CD4-positive, alpha-beta T cell treated with Interferon gamma for 1 hour (primary cell): ENCODE data around the gene COL23A1.

Experiments
- DNase-seq: peaks from one replicate; pipeline ENCODE4 v3.0.0-alpha.2; 2020

Gene COL23A1

DNA sequence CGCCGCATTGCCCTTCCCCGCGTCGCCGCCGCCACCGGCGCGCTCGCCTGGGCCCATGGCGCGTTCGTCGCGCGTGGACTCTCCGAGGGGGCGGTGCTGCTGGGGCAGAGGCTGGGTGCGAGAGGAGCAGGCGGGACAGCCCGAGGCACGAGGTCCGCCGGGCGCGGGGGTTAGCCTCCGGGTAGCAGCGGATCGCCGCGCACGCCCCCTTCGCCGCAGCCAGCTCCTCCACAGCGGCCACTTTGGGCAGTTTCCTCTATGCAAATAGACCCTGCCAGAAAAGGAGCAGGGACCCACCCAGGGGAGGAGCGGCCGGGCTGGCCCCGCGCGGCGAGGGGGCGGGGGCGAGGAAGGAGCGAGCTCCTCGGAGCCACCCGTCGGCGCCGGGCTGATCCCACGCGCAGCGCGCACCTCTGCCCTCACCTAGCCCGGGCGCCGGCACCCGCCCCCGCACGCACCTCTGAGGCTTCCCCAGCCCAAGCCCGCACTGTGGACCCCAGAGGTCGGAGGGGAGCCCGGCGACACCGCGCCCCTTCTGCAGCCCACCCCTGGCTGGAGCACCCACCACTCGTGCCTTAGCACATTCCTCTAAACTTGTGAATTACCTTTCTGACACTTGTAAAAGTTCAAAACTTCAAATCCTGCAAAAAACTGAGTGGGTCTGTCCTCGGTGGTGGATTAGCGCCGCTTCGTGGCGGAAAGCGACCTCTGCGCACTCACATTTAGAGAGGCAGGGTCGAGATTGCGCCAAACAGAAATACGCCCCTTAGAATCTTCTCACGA is at the start of gene COL23A1:
Gene COL23A1 (minus strand): TSS at position 253 of the 783 bp plus-strand sequence.
- DNase-seq: peak; percentile 31

DNA sequence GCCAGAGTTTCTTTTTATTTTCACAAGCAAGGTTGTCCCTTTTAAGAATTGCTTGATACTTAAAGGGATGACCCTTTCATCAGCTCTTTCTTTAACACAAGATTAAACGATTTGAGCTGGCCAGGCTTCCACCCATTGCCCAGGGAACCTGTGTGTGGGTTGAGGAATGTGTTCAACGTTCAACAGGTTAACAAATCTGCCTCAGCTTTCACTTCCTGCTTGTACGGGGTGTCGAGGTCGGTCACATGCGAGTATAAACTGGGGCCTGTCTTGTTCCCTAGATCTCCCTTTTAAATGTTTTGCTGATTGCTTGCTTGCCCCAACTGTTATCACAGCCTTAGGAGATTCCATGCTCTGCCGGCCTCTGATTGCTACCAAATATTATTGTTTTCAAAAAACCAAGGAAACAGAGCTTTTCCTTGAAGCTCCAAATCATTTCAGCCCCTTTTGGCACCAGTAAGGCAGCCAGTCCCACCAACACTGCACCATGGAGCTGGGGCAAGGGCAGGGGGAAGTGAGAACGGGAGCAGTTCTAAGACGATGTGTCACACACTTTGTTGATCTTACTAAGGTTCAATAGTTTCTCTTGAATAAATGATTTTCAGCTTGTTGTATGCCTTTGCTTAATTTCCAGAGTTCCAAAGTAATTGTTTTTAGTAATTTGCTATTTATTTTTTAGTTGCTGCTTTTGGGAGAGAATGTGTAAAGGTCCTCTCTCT is 47.3 kb upstream of the COL23A1 start:
- DNase-seq: no peak

DNA sequence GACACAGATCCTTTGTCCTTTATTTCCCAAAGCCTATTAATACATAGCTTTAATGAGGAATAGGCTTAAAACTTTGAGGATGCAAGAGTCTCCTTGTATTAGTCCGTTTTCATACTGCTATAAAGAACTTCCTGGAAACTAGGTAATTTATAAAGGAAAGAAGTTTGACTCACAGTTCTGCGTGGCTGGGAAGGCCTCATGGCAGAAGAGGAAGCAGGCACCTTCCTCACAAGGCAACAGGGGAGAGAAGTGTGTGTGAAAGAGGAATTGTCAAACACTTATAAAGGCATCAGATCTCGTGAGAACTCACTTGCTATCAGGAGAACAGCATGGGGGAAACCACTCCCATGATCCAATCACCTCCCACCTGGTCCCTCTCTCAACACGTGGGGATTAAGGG is 42.1 kb upstream of the COL23A1 start:
- no peak for DNase-seq

DNA sequence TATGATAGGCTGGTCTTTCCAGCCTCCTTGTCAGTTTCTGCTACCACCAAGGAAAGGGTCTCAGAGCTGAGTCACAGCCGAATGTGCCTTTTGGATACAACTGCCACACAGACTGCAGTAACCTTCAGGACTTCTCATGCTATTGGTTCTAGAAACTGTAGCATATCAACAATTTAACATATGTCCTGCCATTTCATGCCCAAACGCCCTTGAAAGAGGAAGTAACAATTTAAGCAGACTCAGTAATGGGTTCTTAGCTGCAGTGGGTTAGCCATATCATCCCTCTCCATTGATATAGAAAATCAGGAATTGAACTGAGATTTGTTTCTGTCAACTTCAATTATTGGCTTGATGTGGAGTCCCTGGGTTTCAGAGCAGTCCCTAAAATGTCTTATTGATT is 40.8 kb upstream of the COL23A1 start:
- DNase-seq: no peak

DNA sequence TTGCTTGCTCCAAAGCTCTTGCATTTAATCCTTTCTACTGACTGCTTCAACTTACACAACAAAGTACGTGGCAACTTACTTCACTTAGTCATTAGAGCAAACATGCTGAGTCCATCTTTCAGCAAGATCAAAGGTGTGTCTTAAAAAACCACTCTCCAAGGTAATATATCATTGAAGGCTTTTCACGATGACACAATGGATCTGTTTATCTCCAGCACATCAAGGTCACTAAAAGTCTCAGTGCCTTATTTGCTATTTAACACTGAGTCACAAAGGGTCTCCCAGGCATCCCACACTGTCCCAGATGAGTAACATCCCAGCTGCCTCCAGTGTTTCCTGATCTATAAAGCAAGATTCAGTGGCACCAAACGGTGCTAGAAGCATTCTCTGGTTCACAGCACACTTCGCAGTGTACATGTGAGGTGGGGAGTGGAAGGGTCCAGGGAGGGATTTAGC is 40.3 kb upstream of the COL23A1 start:
- no peak for DNase-seq

DNA sequence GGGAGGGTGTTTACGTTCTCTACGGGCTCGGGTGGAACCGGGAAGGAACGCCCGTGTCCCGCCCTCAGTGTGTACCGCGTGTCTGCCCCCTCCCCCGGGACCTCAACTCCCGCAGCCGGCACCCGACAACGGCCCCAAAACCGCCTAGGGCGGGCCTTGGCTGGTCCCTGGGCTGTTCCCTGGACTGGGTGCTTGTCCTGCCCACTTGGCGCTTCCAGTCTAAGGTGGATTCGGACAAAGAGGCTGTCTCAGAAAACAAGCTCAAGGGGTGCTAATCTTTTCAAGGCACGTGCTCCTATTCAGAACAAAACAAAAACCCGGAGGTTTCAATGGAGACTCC is 37.0 kb upstream of the COL23A1 start:
- DNase-seq: no peak

DNA sequence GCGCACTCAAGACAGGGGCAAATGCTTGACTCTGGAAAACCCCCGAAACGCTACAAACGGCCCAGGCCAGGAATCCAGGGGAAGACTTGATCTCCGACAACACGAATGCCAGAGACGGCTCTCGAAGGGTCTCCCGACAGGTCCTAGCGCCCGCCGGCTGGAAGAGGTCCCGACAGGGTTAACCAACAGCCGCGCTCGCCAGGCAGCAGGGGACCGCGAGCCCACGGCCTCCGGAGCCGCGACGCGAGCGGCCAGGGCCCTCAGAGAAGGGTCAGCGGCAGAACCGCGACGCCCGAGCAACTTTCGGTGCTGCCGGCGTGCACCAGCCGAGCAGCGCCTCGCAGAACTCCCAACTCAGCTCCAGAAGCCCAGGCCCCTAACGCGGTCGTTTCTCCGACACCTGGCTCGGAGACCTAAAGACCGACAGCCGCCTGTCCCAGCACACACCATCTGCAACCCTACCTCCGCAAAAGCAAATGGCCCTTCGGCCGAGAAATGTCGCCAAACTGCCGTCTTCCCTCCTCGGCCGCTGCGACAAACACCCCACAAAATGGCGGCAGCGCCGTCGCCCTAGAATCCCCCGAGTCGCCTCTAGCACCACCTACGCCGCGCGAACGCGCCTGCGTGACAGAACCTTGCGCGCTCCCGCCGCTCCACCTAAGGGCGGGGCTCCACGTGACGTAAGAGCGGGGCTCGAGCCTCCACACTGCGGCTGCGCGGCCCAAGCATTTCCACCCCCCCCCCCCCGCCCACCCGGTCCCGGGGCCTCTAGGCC is 36.5 kb upstream of the COL23A1 start, which contains the start of gene CLK4:
Gene CLK4 (minus strand): TSS at position 567 of the 775 bp plus-strand sequence. CDS start 3,634 bp downstream, outside the sequence.
- DNase-seq: peak; percentile 94

DNA sequence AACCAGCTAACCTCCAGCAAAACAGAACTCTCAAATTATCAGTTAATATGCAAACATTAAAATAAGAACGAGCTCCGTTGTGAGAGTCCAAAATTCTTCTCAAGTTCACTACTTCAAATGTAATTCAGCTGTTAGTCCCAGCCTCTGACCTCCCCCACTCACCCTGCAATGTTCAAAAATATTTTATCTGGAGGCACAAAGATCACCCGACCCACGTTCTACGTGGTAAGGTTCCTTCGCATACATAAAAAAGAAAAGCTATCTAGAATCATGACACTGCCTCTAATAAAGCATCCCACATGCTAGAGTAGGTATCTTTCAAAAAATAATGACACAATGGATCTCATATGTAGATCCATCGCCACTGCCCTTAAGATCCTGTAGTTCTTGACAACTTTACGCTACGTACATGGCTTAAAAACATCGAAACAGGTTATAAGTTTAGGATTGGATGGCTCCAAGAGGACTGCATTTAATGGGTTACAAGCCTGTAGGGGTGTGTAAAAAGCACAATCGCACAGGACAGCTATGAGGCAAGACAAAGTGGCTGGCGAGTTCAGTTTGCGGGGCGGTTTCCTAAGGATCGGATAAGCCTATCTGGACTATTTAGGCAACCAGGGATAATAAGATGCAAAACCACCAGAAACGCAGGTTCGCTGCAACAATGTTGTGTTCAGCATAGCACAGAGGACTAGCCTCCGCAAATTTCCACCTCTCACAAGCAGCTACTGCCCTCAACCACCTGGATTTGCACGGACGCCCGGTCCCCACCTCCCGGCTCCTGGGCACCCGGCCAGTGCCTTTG is 35.7 kb upstream of the COL23A1 start:
- no peak for DNase-seq

DNA sequence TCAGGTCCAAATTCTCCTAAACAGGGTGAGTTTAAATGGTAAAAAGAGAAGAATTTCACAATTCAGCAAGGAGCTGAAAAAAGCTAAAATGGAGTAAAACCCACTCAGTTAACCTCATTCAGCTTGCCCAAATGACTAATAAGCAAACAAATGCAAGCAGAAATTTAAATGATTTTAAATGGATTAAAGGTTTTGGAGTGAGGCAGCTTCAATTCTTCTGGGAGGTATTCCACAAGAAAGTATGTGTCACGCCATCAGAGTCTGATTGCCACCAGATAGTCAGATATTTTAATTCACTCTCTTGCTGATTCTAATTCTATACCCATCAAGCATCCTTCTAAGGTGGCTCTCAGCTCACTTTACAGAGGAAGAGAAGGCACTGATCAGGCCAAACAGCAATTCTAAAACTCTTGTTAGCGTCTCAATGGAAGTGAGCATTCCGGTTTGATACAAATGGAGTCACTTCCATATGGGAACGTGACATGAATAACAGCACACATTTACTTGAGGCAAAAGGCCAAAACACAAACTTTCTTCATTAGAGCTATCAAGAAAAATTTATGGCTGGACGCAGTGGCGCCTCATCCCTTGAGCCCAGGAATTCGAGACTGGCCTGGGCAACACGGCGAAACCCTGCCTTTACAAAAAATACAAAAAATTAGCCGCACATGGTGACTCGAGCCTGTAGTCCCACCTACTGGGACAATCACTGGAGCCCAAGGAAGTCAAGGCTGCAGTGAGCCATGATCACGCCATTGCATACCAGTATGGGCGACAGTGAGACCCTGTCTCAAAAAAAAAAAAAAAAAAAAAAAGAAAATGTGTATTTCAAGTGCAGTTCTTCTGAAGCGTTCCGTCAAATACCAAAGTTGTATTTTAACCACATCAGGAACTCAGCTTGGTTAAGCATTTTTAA is 34.7 kb upstream of the COL23A1 start:
- no peak for DNase-seq

DNA sequence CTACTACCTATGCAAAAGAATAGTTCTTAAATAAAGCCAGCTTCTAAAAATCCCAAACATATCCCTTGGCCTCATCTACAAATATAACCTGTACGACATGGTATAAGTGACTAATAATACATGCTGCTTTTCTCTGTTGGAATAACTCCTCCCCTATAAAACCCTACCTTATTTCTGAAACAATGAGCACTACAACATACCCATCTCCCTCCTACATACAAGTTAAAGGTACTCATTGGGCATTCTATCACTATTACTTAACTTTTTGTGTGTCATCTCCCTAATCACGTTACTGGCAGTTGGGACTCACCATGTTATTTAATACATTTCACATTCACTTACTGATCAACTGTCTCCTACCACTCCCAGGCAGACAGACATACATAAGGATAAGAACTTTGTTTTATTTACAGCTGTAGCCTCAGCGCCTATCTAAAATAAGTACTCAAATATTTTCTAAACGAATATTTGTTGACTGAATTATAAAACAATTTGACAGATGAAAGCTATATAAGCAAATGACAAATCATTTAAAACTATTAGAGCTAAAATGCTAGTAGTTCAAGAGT is 32.6 kb upstream of the COL23A1 start:
- no peak for DNase-seq

DNA sequence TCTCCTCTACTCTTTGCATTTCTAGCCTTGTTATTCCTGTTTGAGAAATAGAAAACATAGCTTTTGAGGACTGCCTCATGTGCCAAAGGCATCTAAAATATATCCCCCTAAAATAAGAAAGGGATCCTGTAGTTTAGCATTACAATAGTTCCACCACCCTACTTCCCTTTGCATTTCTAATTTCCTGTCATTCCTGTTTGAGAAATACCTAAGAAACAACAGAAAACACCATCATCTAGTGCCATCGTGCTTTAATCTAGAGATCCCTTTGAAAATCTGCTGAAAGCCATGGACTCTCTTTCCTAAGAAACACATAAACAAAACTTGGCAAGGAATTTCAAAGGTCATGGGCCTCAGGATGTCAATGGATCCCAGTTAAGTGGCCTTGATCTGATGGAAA is 29.2 kb upstream of the COL23A1 start:
- DNase-seq: no peak

DNA sequence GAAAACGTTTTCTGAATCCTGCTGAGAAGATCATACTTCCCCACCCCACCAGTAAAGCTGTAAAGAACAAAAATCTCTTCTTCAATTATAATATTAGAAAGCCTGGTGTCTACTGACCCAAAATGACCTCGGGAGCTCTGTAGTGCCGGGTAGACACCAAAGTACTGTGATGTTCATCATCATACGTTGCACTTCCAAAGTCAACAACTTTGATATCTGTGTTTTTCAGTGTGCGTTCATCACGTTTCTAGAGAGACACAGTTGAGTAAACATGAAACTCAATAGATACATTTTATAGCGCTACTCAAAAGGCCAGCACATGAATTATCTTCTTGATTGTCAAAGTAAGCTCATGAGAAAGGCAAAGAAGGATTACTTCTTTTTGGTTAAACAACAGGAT is 22.1 kb upstream of the COL23A1 start:
- DNase-seq: no peak

DNA sequence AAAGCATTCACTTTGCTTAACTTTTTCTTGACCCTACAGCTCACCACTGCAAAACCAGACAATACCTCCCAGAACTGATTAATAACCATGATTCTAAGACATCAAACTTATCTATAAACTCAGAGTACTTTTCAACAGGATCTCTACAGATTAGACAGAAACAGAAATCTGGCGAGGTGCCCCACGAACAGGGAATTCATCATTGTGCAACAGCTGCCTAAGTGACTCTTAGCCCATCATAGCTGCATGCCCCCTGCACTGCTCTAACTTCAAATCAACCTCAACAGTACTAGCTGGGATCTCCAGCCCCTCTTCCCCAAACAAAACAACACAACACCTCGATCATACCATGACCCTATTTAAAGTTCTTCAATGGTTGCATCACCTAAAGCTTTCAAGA is 16.1 kb upstream of the COL23A1 start:
- no peak for DNase-seq

DNA sequence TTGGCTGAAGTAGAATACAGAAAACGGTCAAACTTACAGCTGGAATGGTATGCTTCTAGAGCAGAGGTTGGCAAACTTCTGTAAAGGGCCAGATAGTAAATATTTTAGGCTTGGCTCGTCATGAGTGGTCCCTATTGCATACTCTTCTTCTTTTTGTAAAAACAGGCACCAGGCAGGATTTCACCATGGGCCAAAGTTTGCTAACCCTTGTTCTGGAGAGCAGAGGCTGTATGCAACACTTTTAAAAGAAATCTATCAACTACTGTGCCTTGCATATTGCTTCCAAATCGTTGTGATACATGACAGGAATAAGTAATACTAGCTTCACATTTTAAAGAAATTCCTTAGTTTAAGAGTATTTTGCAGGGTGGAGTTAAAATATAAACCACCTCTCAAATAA is 15.6 kb upstream of the COL23A1 start:
- DNase-seq: no peak

DNA sequence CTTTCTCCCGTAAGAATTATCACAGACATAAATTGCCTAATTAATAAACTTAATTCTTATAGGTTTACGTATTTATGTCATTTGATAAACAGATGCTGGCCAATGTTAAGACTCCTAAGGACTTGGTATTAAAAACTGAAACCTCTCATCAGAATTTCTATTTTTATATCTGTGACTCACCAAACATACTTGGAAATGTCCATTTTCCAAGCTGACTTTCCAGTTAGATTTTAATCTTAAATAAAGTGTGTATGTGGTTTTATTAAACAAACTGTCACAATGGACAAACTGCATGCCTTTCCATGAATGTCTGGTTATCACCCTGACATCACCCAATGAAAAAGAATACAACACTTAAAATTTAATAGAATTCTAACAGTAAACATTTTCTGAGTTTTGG is 12.6 kb upstream of the COL23A1 start:
- DNase-seq: no peak

DNA sequence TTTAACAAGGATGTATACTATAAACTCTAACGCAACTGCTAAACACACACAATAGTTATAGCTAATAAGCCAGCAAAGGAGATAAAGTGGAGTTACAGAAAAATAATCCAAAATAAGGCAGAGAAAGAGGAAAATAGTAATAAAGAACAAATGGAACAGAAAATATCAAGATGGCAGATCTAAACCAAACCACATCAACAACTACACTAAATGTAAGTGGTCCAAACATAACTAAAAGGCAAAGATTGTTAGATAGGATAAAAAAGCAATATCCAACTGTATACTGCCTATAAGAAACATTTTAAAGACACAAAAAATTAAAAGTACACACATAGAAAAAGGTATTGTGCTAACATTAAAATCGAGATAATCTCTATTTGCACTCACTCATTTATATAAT is 5.6 kb upstream of the COL23A1 start:
- no peak for DNase-seq

DNA sequence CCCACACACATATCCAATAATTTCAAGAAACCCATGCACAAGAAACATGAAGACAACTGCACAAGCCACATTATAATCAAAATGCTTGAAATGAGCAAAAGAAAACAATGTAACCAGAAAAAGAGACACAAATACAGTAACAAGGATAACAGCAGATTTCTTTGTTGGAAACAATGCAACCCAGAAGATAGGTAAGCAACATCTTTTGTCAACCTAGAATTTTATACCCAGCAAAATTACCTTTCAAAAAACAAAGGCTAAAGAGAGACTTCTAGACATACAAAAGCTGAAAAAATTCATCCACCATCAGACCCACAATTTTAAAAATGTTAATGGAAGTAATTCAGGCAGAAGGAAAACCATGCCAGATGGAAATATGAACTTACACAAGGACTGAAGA is 5.0 kb upstream of the COL23A1 start:
- no peak for DNase-seq

DNA sequence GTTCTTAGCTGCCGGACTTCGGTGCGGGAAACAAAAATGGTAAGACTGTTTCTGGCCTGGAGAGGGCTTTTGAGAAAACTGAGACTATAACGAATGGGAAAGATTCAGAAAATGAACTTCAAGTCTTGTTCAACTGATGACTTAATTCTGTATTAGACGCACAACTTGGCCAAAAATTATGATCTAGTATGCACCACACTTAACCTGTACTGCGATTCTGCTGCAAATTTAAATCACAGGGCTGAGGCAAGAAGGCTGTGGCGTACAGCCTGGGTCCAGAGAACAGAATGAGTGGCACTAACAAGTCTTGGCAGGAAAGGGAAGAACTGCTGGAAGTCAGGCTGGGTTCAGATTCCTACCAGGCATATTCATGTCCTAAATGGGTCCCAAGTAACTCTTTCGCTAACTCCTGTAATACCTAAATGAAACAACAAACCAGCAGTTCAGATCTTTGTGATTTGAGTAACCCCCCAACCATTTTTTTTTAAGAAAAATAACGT is 781 bp upstream of the COL23A1 start:
- no peak for DNase-seq

DNA sequence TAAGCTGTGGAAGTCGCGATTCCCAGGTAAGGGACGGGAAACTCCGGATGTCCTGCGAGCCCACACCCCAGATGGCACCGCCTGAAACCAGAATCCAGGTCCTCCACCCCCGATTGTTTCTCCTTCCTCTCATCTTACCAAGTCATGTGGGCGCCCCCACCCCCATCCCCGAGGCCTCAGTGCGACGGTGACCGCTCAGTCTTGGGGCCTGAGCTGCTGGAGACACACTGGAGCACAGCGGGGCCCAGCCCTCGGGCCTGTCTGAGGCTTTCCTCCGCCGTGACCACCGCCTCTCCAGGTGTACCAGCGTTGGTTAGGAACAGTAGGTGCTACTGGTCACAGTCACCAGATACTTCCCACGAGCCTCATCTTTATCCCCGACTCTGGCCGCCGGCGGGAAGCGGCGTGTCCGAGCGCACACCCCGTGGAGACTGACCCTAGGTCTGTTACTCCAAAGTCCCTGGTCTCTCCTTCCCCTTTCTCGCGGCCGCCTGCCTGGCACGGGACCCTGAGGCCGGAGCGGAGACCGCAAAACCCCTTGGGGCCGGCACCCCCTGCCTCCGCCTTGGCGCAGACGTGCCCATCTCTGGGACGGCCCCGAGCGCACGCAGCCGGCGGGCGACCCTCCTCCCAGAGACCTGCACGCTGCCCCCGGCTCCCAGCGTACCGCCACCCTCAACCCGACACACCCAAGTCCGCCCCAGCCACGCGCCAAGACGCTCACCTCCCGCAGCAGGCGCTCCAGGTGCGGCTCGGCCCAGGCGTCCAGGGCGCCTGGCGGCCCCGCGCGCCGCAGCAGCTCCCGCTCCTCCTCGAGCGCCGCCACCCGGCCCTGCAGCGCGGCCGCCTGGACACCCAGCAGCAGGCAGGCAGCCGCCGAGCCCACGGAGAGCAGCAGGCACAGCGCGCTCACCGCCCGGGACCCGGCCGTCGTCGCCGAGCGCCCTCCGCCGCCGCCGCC is 733 bp downstream of the COL23A1 start:
- no peak for DNase-seq

DNA sequence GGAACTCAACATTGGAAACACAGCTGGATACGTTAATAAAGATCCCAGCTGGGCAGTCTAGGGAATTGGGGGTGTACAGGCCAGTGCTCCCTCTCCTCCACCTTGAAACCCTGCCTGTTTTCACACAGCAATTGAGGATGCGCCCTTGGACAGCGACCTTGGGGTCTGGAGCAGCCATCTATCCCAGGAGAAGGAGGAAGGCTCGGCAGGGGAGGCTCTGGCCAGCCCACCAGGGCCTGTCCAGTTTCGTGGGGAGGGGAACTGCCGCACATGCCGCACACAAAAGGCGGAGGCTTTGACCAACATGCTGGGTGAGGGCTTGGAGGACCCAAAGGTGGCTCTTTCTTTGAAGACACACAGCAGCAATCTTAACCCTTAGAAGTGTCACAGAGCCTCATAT is 1.4 kb downstream of the COL23A1 start:
- DNase-seq: no peak
